Effector memory CD8-positive, alpha-beta T cell (primary cell): ENCODE data around the gene MCUR1.

Source experiments
- ATAC-seq: fragments of 150-1000 bp; cut with Tn5 transposase; replicated peaks from 2 replicates; pipeline ENCODE4 v1.10.0; 2021; ENCODE audit warnings: mild to moderate bottlenecking, moderate library complexity
- DNase-seq, 3 experiments: peaks; one replicate each; pipeline ENCODE4 v3.0.0; 2021
- H3K27ac Mint-ChIP-seq, 2 donors: one replicate each; pipeline ENCODE4 v1.8.0; 2022; ENCODE audit warnings: mild to moderate bottlenecking in 2 of 2, mixed read lengths in 2 of 2, moderate library complexity in 2 of 2
- H3K27me3 Mint-ChIP-seq, 2 donors: one replicate each; pipeline ENCODE4 v1.8.0; 2022; ENCODE audit warnings: mixed read lengths in 2 of 2
- H3K36me3 Mint-ChIP-seq: one replicate; pipeline ENCODE4 v1.8.0; 2022; ENCODE audit warnings: mild to moderate bottlenecking, moderate library complexity, mixed read lengths; ENCODE audit not compliant: insufficient read depth
- H3K4me1 Mint-ChIP-seq, 2 donors: one replicate each; pipeline ENCODE4 v1.8.0; 2022; ENCODE audit warnings: low read depth in 2 of 2, mixed read lengths in 2 of 2
- H3K4me3 Mint-ChIP-seq, 2 donors: one replicate each; pipeline ENCODE4 v1.8.0; 2022; ENCODE audit warnings: mild to moderate bottlenecking in 2 of 2, mixed read lengths in 2 of 2, moderate library complexity in 2 of 2
- H3K9me3 Mint-ChIP-seq, 2 donors: one replicate each; pipeline ENCODE4 v1.8.0; 2022; ENCODE audit warnings: mixed read lengths in 2 of 2

MCUR1 gene

GRCh38 chr6:13763740-13764381 lies 50.5 kb downstream of the MCUR1 start:
- H3K4me1 Mint-ChIP-seq = peaks cover 24 to 28% of the 10 kb centered on the region in 2 donors
- H3K4me3 Mint-ChIP-seq = no peak overlapping the region
- peak; percentile 35 for ATAC-seq

DNA sequence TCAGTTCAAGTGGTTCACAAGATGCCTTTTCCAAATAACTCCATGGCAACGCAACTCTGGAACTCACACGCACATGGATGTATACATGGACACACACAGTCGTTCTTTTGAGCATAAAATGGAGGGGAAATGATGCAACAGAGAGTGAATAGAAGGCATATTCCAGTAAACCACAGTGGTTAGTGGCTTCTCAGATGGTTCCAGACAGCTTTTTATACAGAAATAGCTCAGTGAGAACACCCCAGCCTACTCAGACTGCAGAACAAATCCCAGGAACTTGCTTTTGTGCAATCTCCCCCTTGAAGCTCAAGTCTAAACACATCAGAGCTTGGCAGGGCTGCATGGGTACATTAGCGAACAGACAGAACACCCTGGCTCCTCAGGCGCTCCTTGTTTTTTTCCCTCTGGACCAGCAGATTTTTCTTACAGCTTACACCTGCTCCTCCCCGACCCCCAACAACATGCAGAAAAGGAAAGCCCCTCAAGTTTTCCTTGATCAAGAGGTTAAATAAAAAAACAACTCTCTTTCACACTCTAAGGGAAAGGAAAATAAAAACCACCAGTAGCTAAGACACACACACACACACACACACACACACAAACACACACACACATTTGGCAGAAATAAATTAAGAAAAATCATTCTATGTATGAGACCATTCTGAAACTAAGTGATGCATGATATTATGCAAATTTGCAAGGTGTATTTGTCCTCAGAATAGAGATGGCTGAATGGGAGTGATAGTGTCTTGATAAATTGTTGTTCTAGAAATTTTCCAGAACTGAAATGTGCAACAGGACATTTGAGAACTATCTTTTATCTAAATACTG lies 51.5 kb downstream of the MCUR1 start:
- DNase-seq (no peak), ATAC-seq (peak; percentile 78)
- H3K27ac Mint-ChIP-seq = peak overlapping the region; percentile 35 to 46
- H3K27me3 Mint-ChIP-seq = no peaks in the 10 kb centered on the region
- H3K4me3 Mint-ChIP-seq = peak overlapping the region; percentile 25 to 70
- H3K36me3 Mint-ChIP-seq = peaks cover 3% of the 10 kb centered on the region
- H3K9me3 Mint-ChIP-seq = no peaks in the 10 kb centered on the region
- H3K4me1 Mint-ChIP-seq = peaks cover 24 to 28% of the 10 kb centered on the region in 2 donors

More at GRCh38 chr6:13763740-13764381, 50.5 kb downstream of the MCUR1 start:
- DNase-seq = no peak
- Mint-ChIP-seq H3K9me3 (no peaks in the 10 kb centered on the region), H3K27me3 (no peaks in the 10 kb centered on the region), H3K27ac (peak overlapping the region in 1 of 2 donors; percentile 56), H3K36me3 (peaks cover 6% of the 10 kb centered on the region)

- no peak overlapping the region for H3K4me3 Mint-ChIP-seq
- peak overlapping the region in 1 of 2 donors; percentile 20 for H3K27ac Mint-ChIP-seq
- DNase-seq = no peak
- no peaks in the 10 kb centered on the region for H3K9me3 Mint-ChIP-seq
- ATAC-seq = no peak
- H3K27me3 Mint-ChIP-seq = no peaks in the 10 kb centered on the region
- H3K36me3 Mint-ChIP-seq = peaks cover 3% of the 10 kb centered on the region
- H3K4me1 Mint-ChIP-seq = peaks cover 18 to 20% of the 10 kb centered on the region in 2 donors
These were observed 52.9 kb downstream of the MCUR1 start for GRCh38 chr6:13761361-13762036.

- DNase-seq (no peak), ATAC-seq (no peak)
- no peaks in the 10 kb centered on the region for H3K27me3 Mint-ChIP-seq
- no peak overlapping the region for H3K27ac Mint-ChIP-seq
- H3K4me3 Mint-ChIP-seq = no peak overlapping the region
- no peaks in the 10 kb centered on the region for H3K9me3 Mint-ChIP-seq
- peaks cover 16 to 20% of the 10 kb centered on the region in 2 donors for H3K4me1 Mint-ChIP-seq
- H3K36me3 Mint-ChIP-seq = peaks cover 3% of the 10 kb centered on the region
These were observed 53.8 kb downstream of the MCUR1 start for GRCh38 chr6:13760307-13761304.

- no peak for DNase-seq
- Mint-ChIP-seq H3K27me3 (no peaks in the 10 kb centered on the region), H3K27ac (peak overlapping the region in 1 of 2 donors; percentile 5), H3K4me1 (peaks cover 16 to 20% of the 10 kb centered on the region in 2 donors), H3K9me3 (no peaks in the 10 kb centered on the region), H3K4me3 (no peak overlapping the region), H3K36me3 (peaks cover 3% of the 10 kb centered on the region)
- ATAC-seq = no peak
These were observed 55.3 kb downstream of the MCUR1 start for GRCh38 chr6:13759025-13759424.

DNA sequence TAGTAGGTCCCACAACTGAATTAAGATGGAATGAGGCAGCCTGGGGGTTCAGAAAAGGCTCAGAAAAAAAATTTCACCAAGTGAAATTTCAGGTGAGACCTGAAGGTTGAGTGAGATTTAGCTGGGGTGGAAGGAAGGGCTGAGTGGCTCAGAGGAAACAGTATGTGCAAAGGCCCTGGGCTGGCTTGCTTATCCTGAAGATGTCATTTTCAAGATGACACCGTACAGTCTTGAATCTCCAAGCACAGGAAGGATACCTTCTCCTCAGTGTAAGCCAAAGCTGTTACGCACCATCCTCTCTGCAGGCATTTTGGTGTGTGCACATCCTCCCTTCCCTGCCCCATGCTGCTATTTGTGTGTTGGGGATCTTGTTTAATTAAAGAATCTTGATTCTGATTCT lies 59.7 kb downstream of the MCUR1 start:
- peaks cover 0 to 2% of the 10 kb centered on the region in 2 donors for H3K4me1 Mint-ChIP-seq
- no peaks in the 10 kb centered on the region for H3K9me3 Mint-ChIP-seq
- no peaks in the 10 kb centered on the region for H3K27me3 Mint-ChIP-seq
- DNase-seq (no peak), ATAC-seq (no peak)
- no peak overlapping the region for H3K27ac Mint-ChIP-seq
- H3K4me3 Mint-ChIP-seq = no peak overlapping the region
- no peaks in the 10 kb centered on the region for H3K36me3 Mint-ChIP-seq

- Mint-ChIP-seq H3K4me3 (no peak overlapping the region), H3K27me3 (no peaks in the 10 kb centered on the region), H3K9me3 (no peaks in the 10 kb centered on the region), H3K36me3 (peaks cover 9% of the 10 kb centered on the region), H3K27ac (no peak overlapping the region), H3K4me1 (peaks cover 3 to 14% of the 10 kb centered on the region in 2 donors)
- no peak for DNase-seq
- no peak for ATAC-seq
These were observed 70.6 kb downstream of the MCUR1 start for GRCh38 chr6:13743736-13744127.

DNA sequence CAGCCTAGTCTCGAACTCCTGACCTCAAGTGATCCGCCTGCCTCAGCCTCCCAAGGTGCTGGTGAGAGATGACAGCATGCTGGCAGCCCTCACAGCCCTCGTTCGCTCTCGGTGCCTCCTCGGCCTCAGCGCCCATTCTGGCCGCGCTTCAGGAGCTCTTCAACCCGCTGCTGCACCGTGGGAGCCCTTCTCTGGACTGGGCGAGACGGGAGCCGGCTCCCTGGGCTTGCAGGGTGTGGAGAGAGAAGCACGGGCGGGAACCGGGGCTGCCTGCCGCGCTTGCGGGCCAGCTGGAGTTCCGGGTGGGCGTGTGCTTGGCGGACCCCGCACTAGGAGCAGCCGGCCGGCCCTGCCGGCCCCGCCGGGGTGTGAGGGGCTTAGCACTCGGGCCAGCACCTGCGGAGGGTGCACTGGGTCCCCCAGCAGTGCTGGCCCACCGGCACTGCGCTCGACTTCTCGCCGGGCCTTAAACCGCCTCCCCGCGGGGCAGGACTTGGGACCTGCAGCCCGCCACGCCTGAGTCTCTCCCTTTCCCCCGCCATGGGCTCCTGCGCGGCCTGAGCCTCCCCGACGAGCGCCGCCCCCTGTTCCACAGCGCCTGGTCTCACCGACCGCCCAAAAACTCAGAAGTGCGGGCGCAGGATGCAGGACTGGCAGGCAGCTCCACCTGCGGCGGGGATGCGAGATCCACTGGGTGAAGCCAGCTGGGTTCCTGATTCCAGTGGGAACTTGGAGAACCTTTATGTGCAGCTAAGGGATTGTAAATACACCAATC lies 71.2 kb downstream of the MCUR1 start:
- no peak overlapping the region for H3K27ac Mint-ChIP-seq
- H3K4me1 Mint-ChIP-seq = peaks cover 0 to 11% of the 10 kb centered on the region in 2 donors

DNA sequence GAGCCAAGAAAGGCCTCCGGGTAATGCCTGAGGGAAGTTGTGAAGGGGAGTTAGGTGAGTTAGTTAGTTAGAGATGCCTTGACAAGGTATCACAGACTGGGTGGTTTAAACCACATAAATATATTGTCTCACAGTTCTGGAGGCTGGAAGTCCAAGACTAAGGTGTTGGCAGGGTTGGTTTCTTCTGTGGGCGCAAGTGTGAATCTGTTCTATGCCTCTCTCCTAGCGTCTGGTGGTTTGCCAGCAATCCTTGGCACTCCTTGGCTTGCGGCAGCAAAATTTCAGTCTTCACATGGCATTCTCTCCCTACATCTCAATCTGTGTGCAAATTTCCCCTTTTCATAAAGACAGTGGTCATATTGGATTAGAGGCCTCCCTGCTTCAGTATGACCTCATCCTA lies 73.0 kb downstream of the MCUR1 start:
- no peak overlapping the region for H3K27ac Mint-ChIP-seq
- H3K4me1 Mint-ChIP-seq = peaks cover 0 to 2% of the 10 kb centered on the region in 2 donors
- no peak overlapping the region for H3K4me3 Mint-ChIP-seq
- ATAC-seq (peak; percentile 46), DNase-seq (no peak)
- no peaks in the 10 kb centered on the region for H3K9me3 Mint-ChIP-seq
- no peaks in the 10 kb centered on the region for H3K27me3 Mint-ChIP-seq
- H3K36me3 Mint-ChIP-seq = no peaks in the 10 kb centered on the region

More for the DNA sequence above, 71.2 kb downstream of the MCUR1 start:
- H3K36me3 Mint-ChIP-seq = peaks cover 9% of the 10 kb centered on the region
- H3K27me3 Mint-ChIP-seq = no peaks in the 10 kb centered on the region
- ATAC-seq (no peak), DNase-seq (no peak)
- H3K4me3 Mint-ChIP-seq = no peak overlapping the region
- no peaks in the 10 kb centered on the region for H3K9me3 Mint-ChIP-seq
